WTC11 (cell line): Measurements from ENCODE around the gene SLC10A3. TPM values are rescaled to one million over a fixed set of nuclear protein-coding genes. Genes with fewer than 3 reads are reported as not detected.

Experiments used
- ATAC-seq: fragments of 200-7000 bp; cut with Tn5 transposase; 2 replicates; pipeline ENCODE4 v1.10.0; 2021; ENCODE audit warnings: mild to moderate bottlenecking, moderate library complexity
- CTCF ChIA-PET: fragments of 300-600 bp; sonication (Branson Sonifier 250); formaldehyde crosslinking; loops from one replicate; lab custom pipeline; 2021; ENCODE audit warnings: antibody characterized with exemption; lab: Charles Lee
- POLR2A ChIA-PET: fragments of 350-600 bp; sonication (Branson Sonifier 250); formaldehyde crosslinking; loops from one replicate; lab custom pipeline; 2021; ENCODE audit warnings: antibody characterized with exemption; lab: Charles Lee
- DNase-seq: peaks from one replicate; pipeline ENCODE4 v3.0.0; 2021; ENCODE audit warnings: low spot score
- H3K27ac Mint-ChIP-seq: 2 replicates; pipeline ENCODE4 v1.8.0; 2021; ENCODE audit warnings: mixed read lengths
- H3K27me3 Mint-ChIP-seq: 2 replicates; pipeline ENCODE4 v1.8.0; 2021; ENCODE audit warnings: low read depth, mild to moderate bottlenecking, moderate library complexity, mixed read lengths
- H3K36me3 Mint-ChIP-seq: 2 replicates; pipeline ENCODE4 v1.8.0; 2021; ENCODE audit warnings: mixed read lengths
- H3K4me1 Mint-ChIP-seq: 2 replicates; pipeline ENCODE4 v1.8.0; 2022; ENCODE audit warnings: mixed read lengths
- H3K4me3 Mint-ChIP-seq: 2 replicates; pipeline ENCODE4 v1.8.0; 2021; ENCODE audit warnings: mild to moderate bottlenecking, moderate library complexity, mixed read lengths
- H3K9me3 Mint-ChIP-seq: 2 replicates; pipeline ENCODE4 v1.8.0; 2021; ENCODE audit warnings: mixed read lengths
- ATF1 ChIP-seq: sonication (generic); formaldehyde crosslinking; IDR thresholded peaks from 2 replicates; pipeline ENCODE4 v1.8.1; 2023; ENCODE audit warnings: mild to moderate bottlenecking, moderate library complexity, missing genetic modification reagents
- CBFB ChIP-seq: sonication (generic); formaldehyde crosslinking; IDR thresholded peaks from 2 replicates; pipeline ENCODE4 v1.8.1; 2022; ENCODE audit warnings: mild to moderate bottlenecking, low read depth, missing genetic modification reagents
- GRHL2 ChIP-seq: fragments of 250-450 bp; sonication (Bioruptor Pico); IDR thresholded peaks from 2 replicates; pipeline ENCODE4 v1.8.0; 2022; ENCODE audit warnings: mild to moderate bottlenecking, moderate library complexity; ENCODE audit not compliant: insufficient replicate concordance, severe bottlenecking
- HMGA2 ChIP-seq: fragments of 250-450 bp; sonication (Bioruptor Pico); IDR thresholded peaks from 2 replicates; pipeline ENCODE4 v1.4.0; 2021; ENCODE audit warnings: mild to moderate bottlenecking, moderate library complexity
- NR2C2 ChIP-seq: sonication (generic); formaldehyde crosslinking; IDR thresholded peaks from 2 replicates; pipeline ENCODE4 v1.8.0; 2022; ENCODE audit warnings: mild to moderate bottlenecking, missing genetic modification reagents
- OVOL2 ChIP-seq: fragments of 250-450 bp; sonication (Bioruptor Pico); IDR thresholded peaks from 2 replicates; pipeline ENCODE4 v1.9.0; 2021; ENCODE audit warnings: mild to moderate bottlenecking, borderline replicate concordance
- PRDM15 ChIP-seq: sonication (generic); formaldehyde crosslinking; IDR thresholded peaks from 2 replicates; pipeline ENCODE4 v1.8.0; 2022; ENCODE audit warnings: missing genetic modification reagents
- SP1 ChIP-seq: sonication (generic); formaldehyde crosslinking; conservative IDR thresholded peaks from 2 replicates; pipeline ENCODE4 v1.8.1; 2022; ENCODE audit warnings: missing genetic modification reagents
- ZBTB21 ChIP-seq: sonication (generic); formaldehyde crosslinking; IDR thresholded peaks from 2 replicates; pipeline ENCODE4 v1.8.1; 2023; ENCODE audit warnings: mild to moderate bottlenecking, missing genetic modification reagents, borderline replicate concordance
- ZNF219 ChIP-seq: sonication (generic); formaldehyde crosslinking; IDR thresholded peaks from 2 replicates; pipeline ENCODE4 v1.8.0; 2023; ENCODE audit warnings: missing genetic modification reagents, mild to moderate bottlenecking, borderline replicate concordance
- ZNF512 ChIP-seq: sonication (generic); formaldehyde crosslinking; IDR thresholded peaks from 2 replicates; pipeline ENCODE4 v1.8.1; 2022; ENCODE audit warnings: missing genetic modification reagents, borderline replicate concordance
- ZNF671 ChIP-seq: fragments of 250-450 bp; sonication (Bioruptor Pico); IDR thresholded peaks from 2 replicates; pipeline ENCODE4 v1.8.0; 2021; ENCODE audit warnings: mild to moderate bottlenecking
- ZSCAN18 ChIP-seq: fragments of 250-450 bp; sonication (Bioruptor Pico); IDR thresholded peaks from 2 replicates; pipeline ENCODE4 v2.1.2; 2022; ENCODE audit warnings: mild to moderate bottlenecking, moderate library complexity
- total RNA-seq: library from RNA; stranded (reverse); gene quantifications from 3 replicates; pipeline ENCODE4 v1.2.3, GENCODE V29; 2021
- TF ChIP-seq, protein P1 (sequence below): fragments of 250-450 bp; sonication (Bioruptor Pico); IDR thresholded peaks from 2 replicates; pipeline ENCODE4 v1.9.0; 2021; ENCODE audit warnings: mild to moderate bottlenecking
- TF ChIP-seq, protein P2 (sequence below): sonication (generic); formaldehyde crosslinking; IDR thresholded peaks from 2 replicates; pipeline ENCODE4 v1.8.1; 2022; ENCODE audit warnings: low read depth, mild to moderate bottlenecking, moderate library complexity, missing genetic modification reagents, borderline replicate concordance

The SLC10A3 gene
- total RNA-seq, 1 experiment from 2014 or later: 9.8 TPM

DNA sequence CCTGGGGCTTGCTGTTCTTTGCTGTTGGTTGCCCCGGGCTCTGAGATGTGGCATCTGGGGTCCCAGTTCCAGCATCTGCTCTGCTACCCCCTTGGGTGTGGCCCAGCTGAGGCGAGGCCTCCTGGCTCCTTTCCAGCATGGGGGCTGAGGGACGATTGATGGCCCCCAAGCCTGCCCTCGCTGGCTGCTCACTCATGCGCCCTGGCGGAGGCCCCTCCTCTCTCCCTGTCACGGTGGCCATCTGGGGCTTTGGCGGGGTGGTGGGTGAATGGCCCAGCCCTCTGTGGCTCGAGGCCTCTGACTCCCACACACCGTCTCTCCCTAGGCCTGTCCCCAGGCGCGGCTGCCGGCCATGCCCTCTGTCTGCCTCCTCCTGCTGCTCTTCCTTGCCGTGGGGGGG lies 30.6 kb downstream of the SLC10A3 start (continued):
- TF ChIP-seq PRDM15 (CRISPR knock-in tag): no peak
- no peak for TF ChIP-seq OVOL2
- TF ChIP-seq GRHL2 (CRISPR knock-in tag): no peak
- no peak for TF ChIP-seq NR2C2
- no peak for TF ChIP-seq ZBTB21
- TF ChIP-seq ZSCAN18 (CRISPR knock-in tag): no peak
- no peak for TF ChIP-seq HMGA2 (CRISPR knock-in tag)

DNA sequence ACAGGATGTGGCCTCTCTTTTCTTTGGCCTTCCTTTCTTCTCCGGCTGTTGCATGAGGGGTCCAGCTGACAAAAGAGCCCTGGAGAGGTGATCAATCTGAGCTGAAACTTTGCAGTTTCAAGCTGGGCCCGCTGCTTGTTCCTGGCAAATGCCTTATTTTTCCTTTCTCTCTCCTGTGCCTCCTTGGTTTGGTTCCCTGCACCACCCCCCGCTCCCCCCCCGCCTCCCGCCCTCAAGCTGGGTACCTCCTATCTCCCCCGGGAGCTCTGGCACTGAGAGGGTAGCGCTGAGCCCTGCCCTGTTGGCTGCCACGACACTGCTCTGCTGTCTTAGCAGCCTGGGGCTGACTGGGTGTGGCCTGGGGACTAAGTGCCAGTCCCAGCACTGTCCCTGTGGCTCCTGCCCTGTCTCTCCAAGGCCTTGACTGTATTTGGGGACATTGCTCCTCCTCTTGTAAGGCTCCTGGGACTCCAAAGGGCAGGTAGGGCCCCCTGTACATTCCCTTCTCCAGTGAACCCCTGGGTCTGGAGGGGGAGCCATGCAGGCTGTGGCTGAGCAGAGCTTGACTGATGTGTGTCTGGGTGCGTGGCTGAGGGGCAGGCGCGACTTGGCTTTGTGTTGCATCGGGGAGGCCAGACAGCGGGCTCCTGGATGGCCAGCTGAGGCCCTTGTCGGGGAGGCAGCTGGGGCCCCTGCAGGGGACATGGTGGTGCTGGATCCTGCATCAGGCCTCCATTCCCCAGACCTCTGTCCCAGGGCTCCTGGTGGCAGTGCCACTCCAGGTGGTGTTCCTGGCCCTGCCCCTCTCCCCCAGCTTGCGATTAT lies 31.3 kb downstream of the SLC10A3 start:
- CTCF ChIA-PET: interaction anchor here (0.5 to 3.0 kb wide), 4 partner anchors 31 to 86 kb away, joined by 3 to 11 read pairs (median 4); partner anchors contain the start of gene SLC10A3
- POLR2A ChIA-PET: interaction anchor here (0.5 kb wide), 1 partner anchor 16 kb away, joined by 3 read pairs; no protein-coding TSS in a partner anchor
- ATAC-seq: no peak

DNA sequence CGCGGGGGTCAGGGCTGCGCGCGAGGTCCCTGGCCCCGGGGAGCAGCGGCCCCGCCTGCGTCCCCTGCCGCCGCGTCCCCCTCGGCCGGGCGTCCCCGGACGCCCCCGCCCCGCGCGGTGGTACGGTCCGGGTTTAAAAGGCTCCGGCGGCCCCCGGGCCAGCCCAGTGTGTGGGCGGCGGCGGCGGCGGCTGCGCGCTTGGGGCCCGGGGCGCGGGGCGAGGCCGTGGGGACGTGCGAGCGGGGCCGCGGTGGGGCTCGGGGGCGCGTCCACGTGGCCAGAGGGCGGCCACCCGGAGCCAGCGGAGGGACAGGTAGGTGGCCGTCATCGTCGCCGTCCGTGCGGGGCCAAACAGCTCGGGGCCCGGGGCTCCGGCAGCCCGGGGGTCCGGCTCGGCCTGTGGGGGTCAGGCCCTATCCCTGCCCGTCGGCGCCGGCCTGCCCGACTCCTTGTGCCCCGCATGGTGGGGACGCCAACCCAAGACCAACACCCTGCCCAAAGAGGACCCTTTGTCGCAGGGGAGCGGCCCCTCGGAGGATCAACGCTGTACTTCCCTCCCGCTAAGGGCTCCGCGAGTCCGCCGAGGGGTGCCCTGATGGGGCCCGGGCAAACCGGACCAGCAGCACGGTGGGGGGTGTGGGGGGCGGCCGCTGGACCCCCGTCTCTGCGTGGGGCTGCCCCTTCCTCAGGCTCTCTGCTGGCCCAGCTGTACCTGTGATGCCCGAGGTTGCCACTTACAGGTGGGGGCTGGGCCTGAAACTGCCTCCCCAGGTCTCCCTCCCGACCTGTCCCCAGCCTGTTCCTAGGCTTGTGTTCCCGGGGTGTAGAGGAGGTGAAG lies 32.1 kb downstream of the SLC10A3 start, which contains the start of gene PLXNA3:
PLXNA3 (plus strand) TSS at position 166 of the 838 bp plus-strand sequence. CDS start 1,903 bp downstream, outside the sequence.
- Mint-ChIP-seq H3K4me1 (no peaks in the 10 kb centered on the region), H3K36me3 (0 out of 2 replicates have a peak, but pooled peaks cover under 1% of the 10 kb centered on the region), H3K27me3 (peaks cover 15% of the 10 kb centered on the region), H3K4me3 (peak within 1 kb of the TSS; percentile 84), H3K27ac (peak within 1 kb of the TSS; percentile 81; the same call in 1 of the 2 replicates), H3K9me3 (no peaks in the 10 kb centered on the region)
- ChIA-PET CTCF (interaction anchor here (0.7 to 3.0 kb wide), 4 partner anchors 32 to 85 kb away, joined by 3 to 11 read pairs (median 3); partner anchors contain the start of gene SLC10A3), POLR2A (interaction anchor here (0.6 to 0.8 kb wide), 2 partner anchors 87 to 89 kb away, joined by 3 read pairs; no protein-coding TSS in a partner anchor)
- peak; percentile 61 for ATAC-seq
- DNase-seq: peak; percentile 47
- TF ChIP-seq, protein P1, sequence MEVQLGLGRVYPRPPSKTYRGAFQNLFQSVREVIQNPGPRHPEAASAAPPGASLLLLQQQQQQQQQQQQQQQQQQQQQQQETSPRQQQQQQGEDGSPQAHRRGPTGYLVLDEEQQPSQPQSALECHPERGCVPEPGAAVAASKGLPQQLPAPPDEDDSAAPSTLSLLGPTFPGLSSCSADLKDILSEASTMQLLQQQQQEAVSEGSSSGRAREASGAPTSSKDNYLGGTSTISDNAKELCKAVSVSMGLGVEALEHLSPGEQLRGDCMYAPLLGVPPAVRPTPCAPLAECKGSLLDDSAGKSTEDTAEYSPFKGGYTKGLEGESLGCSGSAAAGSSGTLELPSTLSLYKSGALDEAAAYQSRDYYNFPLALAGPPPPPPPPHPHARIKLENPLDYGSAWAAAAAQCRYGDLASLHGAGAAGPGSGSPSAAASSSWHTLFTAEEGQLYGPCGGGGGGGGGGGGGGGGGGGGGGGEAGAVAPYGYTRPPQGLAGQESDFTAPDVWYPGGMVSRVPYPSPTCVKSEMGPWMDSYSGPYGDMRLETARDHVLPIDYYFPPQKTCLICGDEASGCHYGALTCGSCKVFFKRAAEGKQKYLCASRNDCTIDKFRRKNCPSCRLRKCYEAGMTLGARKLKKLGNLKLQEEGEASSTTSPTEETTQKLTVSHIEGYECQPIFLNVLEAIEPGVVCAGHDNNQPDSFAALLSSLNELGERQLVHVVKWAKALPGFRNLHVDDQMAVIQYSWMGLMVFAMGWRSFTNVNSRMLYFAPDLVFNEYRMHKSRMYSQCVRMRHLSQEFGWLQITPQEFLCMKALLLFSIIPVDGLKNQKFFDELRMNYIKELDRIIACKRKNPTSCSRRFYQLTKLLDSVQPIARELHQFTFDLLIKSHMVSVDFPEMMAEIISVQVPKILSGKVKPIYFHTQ (CRISPR knock-in tag): no peak
- TF ChIP-seq ATF1 (CRISPR knock-in tag) (no peak), ZNF512 (no peak)
- TF ChIP-seq, protein P2, sequence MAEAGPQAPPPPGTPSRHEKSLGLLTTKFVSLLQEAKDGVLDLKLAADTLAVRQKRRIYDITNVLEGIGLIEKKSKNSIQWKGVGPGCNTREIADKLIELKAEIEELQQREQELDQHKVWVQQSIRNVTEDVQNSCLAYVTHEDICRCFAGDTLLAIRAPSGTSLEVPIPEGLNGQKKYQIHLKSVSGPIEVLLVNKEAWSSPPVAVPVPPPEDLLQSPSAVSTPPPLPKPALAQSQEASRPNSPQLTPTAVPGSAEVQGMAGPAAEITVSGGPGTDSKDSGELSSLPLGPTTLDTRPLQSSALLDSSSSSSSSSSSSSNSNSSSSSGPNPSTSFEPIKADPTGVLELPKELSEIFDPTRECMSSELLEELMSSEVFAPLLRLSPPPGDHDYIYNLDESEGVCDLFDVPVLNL: no peak

More for the DNA sequence above, 31.3 kb downstream of the SLC10A3 start:
- Mint-ChIP-seq H3K9me3 (no peaks in the 10 kb centered on the region), H3K36me3 (no peaks in the 10 kb centered on the region), H3K27ac (no peak overlapping the region), H3K4me3 (peak overlapping the region; percentile 64), H3K27me3 (peaks cover 15% of the 10 kb centered on the region), H3K4me1 (no peaks in the 10 kb centered on the region)
- DNase-seq: no peak
- TF ChIP-seq ZSCAN18 (CRISPR knock-in tag): no peak
- TF ChIP-seq SP1 (CRISPR knock-in tag): no peak
- TF ChIP-seq ZNF219 (CRISPR knock-in tag): no peak
- no peak for TF ChIP-seq ZNF671
- no peak for TF ChIP-seq CBFB (CRISPR knock-in tag)
